Activated effector memory CD4-positive, alpha-beta T cell treated with anti-CD3 and anti-CD28 coated beads, Interleukin-2, amount 50 U/mL, for 16 hours (primary cell): ENCODE results near the gene ABR.

Source experiments
- DNase-seq: peaks from one replicate; pipeline ENCODE4 v3.0.0-alpha.2; 2020

The ABR gene

GRCh38 chr17:1025733-1026598, 153.8 kb downstream of the ABR start:
- DNase-seq = no peak

GRCh38 chr17:1024076-1024475, 155.7 kb downstream of the ABR start:
- DNase-seq = no peak

GRCh38 chr17:1022278-1023024, 157.3 kb downstream of the ABR start:
- DNase-seq = no peak

GRCh38 chr17:1021147-1021546, 158.6 kb downstream of the ABR start:
- DNase-seq = no peak

- no peak for DNase-seq
Measured at GRCh38 chr17:1019451-1019850, 160.3 kb downstream of the ABR start.

- DNase-seq = no peak
Measured at GRCh38 chr17:1018547-1018946, 161.2 kb downstream of the ABR start.

GRCh38 chr17:1013729-1014090, 166.1 kb downstream of the ABR start:
- no peak for DNase-seq

GRCh38 chr17:1012823-1013728, 166.7 kb downstream of the ABR start:
- DNase-seq = no peak

GRCh38 chr17:1011760-1012735, 167.7 kb downstream of the ABR start:
- no peak for DNase-seq

GRCh38 chr17:1011138-1011537, 168.6 kb downstream of the ABR start:
- DNase-seq = no peak

- DNase-seq = no peak
Measured at GRCh38 chr17:1010586-1010985, 169.2 kb downstream of the ABR start.

GRCh38 chr17:1010086-1010450, 169.7 kb downstream of the ABR start:
- no peak for DNase-seq

- no peak for DNase-seq
Measured at GRCh38 chr17:1009229-1010085, 170.3 kb downstream of the ABR start.

- no peak for DNase-seq
Measured at GRCh38 chr17:1008008-1008761, 171.6 kb downstream of the ABR start.

- no peak for DNase-seq
Measured at GRCh38 chr17:1007310-1008007, 172.3 kb downstream of the ABR start.

GRCh38 chr17:1006054-1006453, 173.7 kb downstream of the ABR start:
- no peak for DNase-seq

- no peak for DNase-seq
Measured at GRCh38 chr17:1005361-1005946, 174.3 kb downstream of the ABR start.

GRCh38 chr17:1004769-1005295, 174.9 kb downstream of the ABR start:
- no peak for DNase-seq
